Endothelial cell of umbilical vein (primary cell): ENCODE measurements around the gene ECEL1. TPM values are rescaled to one million over a fixed set of nuclear protein-coding genes. Genes with fewer than 3 reads are reported as not detected.

ENCODE experiments used
- BruUV-seq: library from RNA; stranded (reverse); fragments of 400-500 nt; replicated peaks from 2 replicates; lab custom pipeline; 2021; lab: Mats Ljungman, UMichigan
- CTCF ChIA-PET: fragments of 300-600, 350-600 bp; sonication (Branson Sonifier 250); formaldehyde crosslinking; loops from one replicate; lab custom pipeline; 2021; ENCODE audit warnings: antibody characterized with exemption, inconsistent platforms; lab: Charles Lee
- POLR2A ChIA-PET: fragments of 300-600, 350-600 bp; sonication (Branson Sonifier 250); formaldehyde crosslinking; loops from one replicate; lab custom pipeline; 2021; ENCODE audit warnings: antibody characterized with exemption, inconsistent platforms; lab: Charles Lee
- DNase-seq: peaks from one replicate; pipeline ENCODE4 v3.0.0-alpha.2; 2011; ENCODE audit warnings: low read depth, low spot score
- FAIRE-seq: peaks from 2 replicates; lab custom pipeline; 2011; peaks lifted over from hg19 to GRCh38; lab: Jason Lieb, UNC
- H2AFZ ChIP-seq: 2 replicates; pipeline ENCODE4 v1.6.0; 2012; ENCODE audit warnings: low read depth, low read length, control low read depth, inconsistent platforms
- H3K27ac ChIP-seq: 2 replicates; pipeline ENCODE4 v1.5.1; 2011; ENCODE audit warnings: low read depth, mild to moderate bottlenecking, control low read depth, low read length, moderate library complexity; ENCODE audit not compliant: insufficient read depth
- H3K27me3 ChIP-seq, 2 experiments: 2 replicates each; pipeline versions ENCODE4 v1.6.0 to v1.6.1; 2011; ENCODE audit warnings: low read length in 2 of 2, mixed read lengths in 1 of 2; ENCODE audit not compliant: control insufficient read depth in 2 of 2, insufficient read depth in 2 of 2
- H3K36me3 ChIP-seq, 2 experiments: 2 replicates in 1 of 2; 3 replicates in 1 of 2; pipeline ENCODE4 v1.5.1; 2011; ENCODE audit warnings: low read length in 2 of 2, mild to moderate bottlenecking in 1 of 2, moderate library complexity in 1 of 2; ENCODE audit not compliant: control insufficient read depth in 2 of 2, insufficient read depth in 2 of 2; ENCODE audit errors: extremely low read depth in 1 of 2
- H3K4me1 ChIP-seq: 3 replicates; pipeline ENCODE4 v1.5.1; 2011; ENCODE audit warnings: mild to moderate bottlenecking, low read length; ENCODE audit not compliant: control insufficient read depth, insufficient read depth; ENCODE audit errors: extremely low read depth
- H3K4me2 ChIP-seq: 2 replicates; pipeline ENCODE4 v1.6.1; 2011; ENCODE audit warnings: low read length, control low read depth, mixed read lengths; ENCODE audit not compliant: insufficient read depth
- H3K4me3 ChIP-seq, 3 experiments: fragments of 200-600 bp in 1 of 3; sonication (generic), shearing (Covaris generic) in 1 of 3; replicated peaks in 1 of 3; 2 replicates each; pipeline ENCODE4 v1.5.1; 2011 to 2016; ENCODE audit warnings: control low read depth in 3 of 3, low read length in 3 of 3, mild to moderate bottlenecking in 2 of 3, inconsistent platforms in 1 of 3, low read depth in 1 of 3, moderate library complexity in 1 of 3; ENCODE audit not compliant: insufficient read depth in 1 of 3
- H3K79me2 ChIP-seq: 2 replicates; pipeline ENCODE4 v1.6.0; 2012; ENCODE audit warnings: low read length, inconsistent platforms; ENCODE audit not compliant: control insufficient read depth, insufficient read depth
- H3K9ac ChIP-seq: replicated peaks from 2 replicates; pipeline ENCODE3; 2011; ENCODE audit warnings: low read length, control low read depth; ENCODE audit not compliant: insufficient read depth; ENCODE audit errors: extremely low read depth
- H3K9me1 ChIP-seq: replicated peaks from 3 replicates; pipeline ENCODE4 v1.6.0; 2011; ENCODE audit warnings: mild to moderate bottlenecking, low read length; ENCODE audit not compliant: control insufficient read depth, insufficient read depth; ENCODE audit errors: extremely low read depth
- H3K9me3 ChIP-seq: replicated peaks from 2 replicates; pipeline ENCODE4 v1.5.1; 2012; ENCODE audit warnings: low read length, inconsistent platforms; ENCODE audit not compliant: control insufficient read depth, insufficient read depth
- H4K20me1 ChIP-seq: replicated peaks from 2 replicates; pipeline ENCODE3; 2011; ENCODE audit warnings: mild to moderate bottlenecking, low read length; ENCODE audit not compliant: control insufficient read depth, insufficient read depth; ENCODE audit errors: extremely low read depth
- EZH2 ChIP-seq: IDR thresholded peaks from 2 replicates; pipeline ENCODE4 v1.6.1; 2012; ENCODE audit warnings: borderline replicate concordance, low read depth, mild to moderate bottlenecking, moderate library complexity, low read length, inconsistent platforms; ENCODE audit not compliant: severe bottlenecking
- FOS ChIP-seq: IDR thresholded peaks from 2 replicates; pipeline ENCODE4 v1.6.1; 2011; ENCODE audit warnings: mild to moderate bottlenecking, low read length, moderate library complexity, borderline replicate concordance; ENCODE audit not compliant: insufficient read depth
- GATA2 ChIP-seq: IDR thresholded peaks from 2 replicates; pipeline ENCODE4 v1.7.0; 2011; ENCODE audit warnings: low read depth, mild to moderate bottlenecking, moderate library complexity, mixed read lengths, low read length; ENCODE audit not compliant: insufficient read length, insufficient read depth
- JUN ChIP-seq: IDR thresholded peaks from 2 replicates; pipeline ENCODE4 v1.6.1; 2011; ENCODE audit warnings: borderline replicate concordance, low read depth; ENCODE audit not compliant: insufficient read length, insufficient read depth
- MYC ChIP-seq: IDR thresholded peaks from one replicate; pipeline ENCODE4 v1.6.1; 2011; ENCODE audit warnings: mild to moderate bottlenecking, low read depth, low read length
- POLR2A ChIP-seq: IDR thresholded peaks from 2 replicates; pipeline ENCODE4 v1.6.1; 2012; ENCODE audit warnings: low read depth, mild to moderate bottlenecking, control low read depth, low read length
- POLR2AphosphoS5 ChIP-seq: IDR thresholded peaks from 2 replicates; pipeline ENCODE4 v1.6.1; 2012; ENCODE audit warnings: low read depth, mild to moderate bottlenecking, control low read depth, low read length, moderate library complexity; ENCODE audit not compliant: insufficient read depth
- dilution Hi-C: fragments of 300-500 bp; cut with MboI; formaldehyde crosslinking; loops from one replicate; pipeline ENCODE4 v1.15.0; 2019; ENCODE audit warnings: low sequenced_read_pairs; ENCODE audit not compliant: extremely low pct_ligation_motif_present
- intact Hi-C: fragments of 100-400 bp; cut with micrococcal nuclease; formaldehyde crosslinking; loops from one replicate; pipeline ENCODE4 v1.10.0; 2022
- polyA plus RNA-seq, 4 experiments: library from polyadenylated mRNA; depleted of rRNA in 3 of 4; stranded (reverse) in 3 of 4; unstranded in 1 of 4; fragments of >200 nt; gene quantifications; 2 replicates each; pipeline versions ENCODE4 v1.2.1 to v1.2.3, GENCODE V29; 2011 to 2012; ENCODE audit warnings: missing spikeins in 1 of 4
- total RNA-seq: library from RNA; stranded (reverse); gene quantifications from 2 replicates; pipeline ENCODE4 v1.2.3, GENCODE V29; 2021
- TF ChIP-seq, protein P1 (sequence below), 2 donors: IDR thresholded peaks; 1 replicate in 1 of 2; 2 replicates in 1 of 2; pipeline ENCODE4 v1.5.1; 2011; ENCODE audit warnings: low read length in 2 of 2, mild to moderate bottlenecking in 2 of 2, moderate library complexity in 2 of 2, control low read depth in 1 of 2, inconsistent platforms in 1 of 2, low read depth in 1 of 2; ENCODE audit not compliant: insufficient read depth in 1 of 2; ENCODE audit errors: extremely low read depth in 1 of 2
- TF ChIP-seq, protein P2 (sequence below): IDR thresholded peaks from 2 replicates; pipeline ENCODE4 v1.6.1; 2011; ENCODE audit not compliant: insufficient read depth, insufficient read length

Gene ECEL1
- total and polyA plus RNA-seq, 2 donors (not counting 3 experiments of a cell fraction or from before 2014, with no cell fraction given) = not detected

DNA sequence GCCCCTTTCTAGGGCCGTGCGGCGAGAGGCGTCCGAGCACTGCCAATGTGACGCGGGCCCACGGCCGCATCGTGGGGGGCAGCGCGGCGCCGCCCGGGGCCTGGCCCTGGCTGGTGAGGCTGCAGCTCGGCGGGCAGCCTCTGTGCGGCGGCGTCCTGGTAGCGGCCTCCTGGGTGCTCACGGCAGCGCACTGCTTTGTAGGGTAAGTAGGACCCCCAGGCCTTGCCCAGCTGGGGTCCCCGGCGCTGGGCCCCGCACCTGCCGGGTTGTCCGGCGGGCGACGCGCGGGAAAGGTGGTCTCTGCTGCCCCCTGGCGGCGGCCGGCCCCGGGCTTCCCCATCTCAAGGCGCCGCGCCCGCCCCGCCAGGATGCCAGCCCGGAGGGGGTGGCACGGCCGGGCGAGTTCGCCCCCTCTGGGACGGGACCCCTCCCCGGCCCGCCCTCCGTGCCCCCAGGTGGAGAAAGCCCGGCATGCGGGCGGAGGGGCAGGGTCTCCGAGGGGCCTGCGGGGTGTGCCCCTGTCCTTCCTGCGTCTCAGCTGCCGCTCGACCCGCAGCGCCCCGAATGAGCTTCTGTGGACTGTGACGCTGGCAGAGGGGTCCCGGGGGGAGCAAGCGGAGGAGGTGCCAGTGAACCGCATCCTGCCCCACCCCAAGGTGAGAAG lies 34.5 kb upstream of the ECEL1 start:
- Histone ChIP-seq H3K9me3 (no peaks in the 10 kb centered on the region), H3K9ac (no peak overlapping the region), H3K27me3 (peaks cover 21 to 31% of the 10 kb centered on the region in 2 experiments), H2AFZ (no peak overlapping the region), H3K27ac (no peak overlapping the region), H3K4me2 (no peak overlapping the region), H3K79me2 (no peaks in the 10 kb centered on the region), H3K36me3 (no peaks in the 10 kb centered on the region), H3K4me1 (no peaks in the 10 kb centered on the region), H4K20me1 (no peaks in the 10 kb centered on the region), H3K4me3 (no peak overlapping the region), H3K9me1 (no peaks in the 10 kb centered on the region)
- TF ChIP-seq, protein P1, sequence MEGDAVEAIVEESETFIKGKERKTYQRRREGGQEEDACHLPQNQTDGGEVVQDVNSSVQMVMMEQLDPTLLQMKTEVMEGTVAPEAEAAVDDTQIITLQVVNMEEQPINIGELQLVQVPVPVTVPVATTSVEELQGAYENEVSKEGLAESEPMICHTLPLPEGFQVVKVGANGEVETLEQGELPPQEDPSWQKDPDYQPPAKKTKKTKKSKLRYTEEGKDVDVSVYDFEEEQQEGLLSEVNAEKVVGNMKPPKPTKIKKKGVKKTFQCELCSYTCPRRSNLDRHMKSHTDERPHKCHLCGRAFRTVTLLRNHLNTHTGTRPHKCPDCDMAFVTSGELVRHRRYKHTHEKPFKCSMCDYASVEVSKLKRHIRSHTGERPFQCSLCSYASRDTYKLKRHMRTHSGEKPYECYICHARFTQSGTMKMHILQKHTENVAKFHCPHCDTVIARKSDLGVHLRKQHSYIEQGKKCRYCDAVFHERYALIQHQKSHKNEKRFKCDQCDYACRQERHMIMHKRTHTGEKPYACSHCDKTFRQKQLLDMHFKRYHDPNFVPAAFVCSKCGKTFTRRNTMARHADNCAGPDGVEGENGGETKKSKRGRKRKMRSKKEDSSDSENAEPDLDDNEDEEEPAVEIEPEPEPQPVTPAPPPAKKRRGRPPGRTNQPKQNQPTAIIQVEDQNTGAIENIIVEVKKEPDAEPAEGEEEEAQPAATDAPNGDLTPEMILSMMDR (IDR thresholded peaks at IDR 0.05; ENCODE audit: extremely low read depth in 1 of 2, insufficient read depth in 1 of 2, low read depth in 1 of 2, low read length in 2 of 2) = peak; percentile 63 to 76
- TF ChIP-seq FOS (no peak), POLR2A (no peak)
- intact Hi-C loops (loop anchor here (5.0 kb wide), 1 partner anchor 615 kb away; no protein-coding TSS in a partner anchor), dilution Hi-C loops (no loop called here)
- BruUV-seq = no TSS peak
- FAIRE-seq (no peak), DNase-seq (peak; percentile 10)
- CTCF ChIA-PET = interaction anchor here (1.3 to 4.6 kb wide), 5 partner anchors 10 to 75 kb away, joined by 3 to 44 read pairs (median 6); partner anchors contain the start of genes EIF4E2 and TIGD1
- POLR2A ChIA-PET = no interaction called here

DNA sequence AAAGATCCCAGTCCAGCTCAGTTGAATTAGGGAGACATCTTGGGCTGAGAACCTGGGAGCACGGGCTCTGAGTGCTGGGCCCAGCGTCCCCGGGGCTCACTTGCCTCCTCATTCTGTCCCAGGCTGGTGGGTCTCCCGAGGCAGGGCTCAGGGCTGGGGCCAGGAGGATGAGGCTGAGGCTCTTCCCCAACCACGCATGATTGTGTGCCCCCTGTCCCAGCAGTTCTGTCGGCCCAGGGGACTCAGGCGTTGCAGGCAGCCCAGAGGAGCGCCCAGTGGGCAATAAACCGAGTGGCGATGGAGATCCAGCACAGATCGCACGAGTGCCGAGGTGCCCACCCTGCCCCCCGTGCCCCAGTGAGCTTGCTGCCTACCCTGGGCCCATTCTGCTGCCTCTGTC lies 33.5 kb upstream of the ECEL1 start:
- no peak for FAIRE-seq
- no peak for DNase-seq
- no peak overlapping the region for H3K4me3 ChIP-seq
- ChIA-PET CTCF (interaction anchor here (1.3 to 4.6 kb wide), 4 partner anchors 70 to 620 kb away, joined by 3 to 44 read pairs (median 9); no protein-coding TSS in a partner anchor), POLR2A (no interaction called here)
- no TSS peak for BruUV-seq
- H3K9me1 ChIP-seq = no peaks in the 10 kb centered on the region
- dilution Hi-C loops (no loop called here), intact Hi-C loops (loop anchor here (5.0 kb wide), 1 partner anchor 614 kb away; no protein-coding TSS in a partner anchor)
- no peak overlapping the region for H3K9ac ChIP-seq
- H3K27ac ChIP-seq = no peak overlapping the region
- no peaks in the 10 kb centered on the region for H3K9me3 ChIP-seq
- TF ChIP-seq POLR2A (no peak), JUN (no peak), FOS (no peak), POLR2AphosphoS5 (no peak), EZH2 (no peak), GATA2 (no peak), MYC (no peak)
- TF ChIP-seq, protein P1 (IDR thresholded peaks at IDR 0.05; ENCODE audit: extremely low read depth in 1 of 2, insufficient read depth in 1 of 2, low read depth in 1 of 2, low read length in 2 of 2) = no peak
- TF ChIP-seq, protein P2, sequence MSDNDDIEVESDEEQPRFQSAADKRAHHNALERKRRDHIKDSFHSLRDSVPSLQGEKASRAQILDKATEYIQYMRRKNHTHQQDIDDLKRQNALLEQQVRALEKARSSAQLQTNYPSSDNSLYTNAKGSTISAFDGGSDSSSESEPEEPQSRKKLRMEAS = no peak
- no peaks in the 10 kb centered on the region for H3K36me3 ChIP-seq
- H2AFZ ChIP-seq = no peak overlapping the region
- H4K20me1 ChIP-seq = no peaks in the 10 kb centered on the region
- no peaks in the 10 kb centered on the region for H3K4me1 ChIP-seq
- no peak overlapping the region for H3K4me2 ChIP-seq
- no peaks in the 10 kb centered on the region for H3K79me2 ChIP-seq
- H3K27me3 ChIP-seq = peaks cover 21 to 31% of the 10 kb centered on the region in 2 experiments
